SK-N-SH (cell line): ENCODE measurements around the gene PCSK6. TPM values are rescaled to one million over a fixed set of nuclear protein-coding genes. Genes with fewer than 3 reads are reported as not detected.

Source experiments
- CTCF ChIA-PET: fragments of 300-600, 350-600 bp; formaldehyde crosslinking; extraction: SDS; loops from one replicate; lab custom pipeline; 2021; lab: Yijun Ruan, JAX
- POLR2A ChIA-PET: fragments of 350-600 bp; sonication (Branson Sonifier 250); formaldehyde crosslinking; extraction: SDS; loops from one replicate; lab custom pipeline; 2020; ENCODE audit warnings: antibody characterized with exemption, inconsistent platforms; lab: Yijun Ruan, JAX
- DNase-seq: peaks from one replicate; pipeline ENCODE4 v3.0.0; 2012
- H2AFZ ChIP-seq: fragments of 200-600 bp; sonication (generic); 2 replicates; pipeline ENCODE4 v1.8.1; 2016; ENCODE audit warnings: antibody characterized with exemption, mild to moderate bottlenecking, low read depth
- H3F3A ChIP-seq: fragments of 200-600 bp; sonication (generic); replicated peaks from 2 replicates; pipeline ENCODE3; 2016; ENCODE audit warnings: antibody characterized with exemption, mild to moderate bottlenecking; ENCODE audit not compliant: insufficient read depth
- H3K27ac ChIP-seq, 2 experiments: fragments of 200-500 bp in 1 of 2; fragments of 200-600 bp in 1 of 2; sonication (Bioruptor generic) in 1 of 2; sonication (generic), shearing (Covaris generic) in 1 of 2; 2 replicates each; pipeline versions ENCODE4 v1.5.1 to v1.6.1; 2014 to 2016; ENCODE audit warnings: low read depth in 2 of 2, inconsistent platforms in 1 of 2, low read length in 1 of 2, mild to moderate bottlenecking in 1 of 2, mixed read lengths in 1 of 2
- H3K27me3 ChIP-seq: fragments of 200-600 bp; sonication (generic), shearing (Covaris generic); 2 replicates; pipeline ENCODE4 v1.6.1; 2016; ENCODE audit warnings: mixed run types; ENCODE audit not compliant: insufficient read depth
- H3K36me3 ChIP-seq, 2 experiments: fragments of 200-500 bp in 1 of 2; fragments of 200-600 bp in 1 of 2; sonication (Bioruptor generic) in 1 of 2; sonication (generic) in 1 of 2; replicated peaks in 1 of 2; 2 replicates each; pipeline versions ENCODE3 to v1.5.1; 2014 to 2016; ENCODE audit warnings: low read length in 1 of 2, mild to moderate bottlenecking in 1 of 2; ENCODE audit not compliant: insufficient read depth in 2 of 2, control insufficient read depth in 1 of 2
- H3K4me1 ChIP-seq, 2 experiments: fragments of 200-500 bp in 1 of 2; fragments of 200-600 bp in 1 of 2; sonication (Bioruptor generic) in 1 of 2; sonication (generic), shearing (Covaris generic) in 1 of 2; 2 replicates each; pipeline versions ENCODE4 v1.5.1 to v1.6.1; 2014 to 2016; ENCODE audit warnings: low read depth in 1 of 2, low read length in 1 of 2, mixed run types in 1 of 2; ENCODE audit not compliant: insufficient read depth in 2 of 2, control insufficient read depth in 1 of 2
- H3K4me2 ChIP-seq: fragments of 200-600 bp; sonication (generic), shearing (Covaris generic); 2 replicates; pipeline ENCODE4 v1.6.1; 2017; ENCODE audit warnings: mixed run types
- H3K4me3 ChIP-seq, 2 experiments: fragments of 200-500 bp in 1 of 2; fragments of 200-600 bp in 1 of 2; sonication (Bioruptor generic) in 1 of 2; sonication (generic), shearing (Covaris generic) in 1 of 2; 2 replicates each; pipeline versions ENCODE4 v1.5.1 to v1.8.1; 2014 to 2016; ENCODE audit warnings: low read depth in 2 of 2, inconsistent platforms in 1 of 2, low read length in 1 of 2, mild to moderate bottlenecking in 1 of 2, mixed read lengths in 1 of 2, moderate library complexity in 1 of 2
- H3K79me2 ChIP-seq: fragments of 200-600 bp; sonication (generic); 2 replicates; pipeline ENCODE4 v1.8.1; 2017; ENCODE audit warnings: mild to moderate bottlenecking; ENCODE audit not compliant: insufficient read depth
- H3K9ac ChIP-seq: fragments of 200-600 bp; sonication (generic); 2 replicates; pipeline ENCODE4 v1.6.1; 2017; ENCODE audit warnings: mixed run types
- H3K9me2 ChIP-seq: fragments of 200-600 bp; sonication (generic); 2 replicates; pipeline ENCODE4 v1.6.1; 2017; ENCODE audit warnings: mixed run types
- H3K9me3 ChIP-seq: fragments of 200-600 bp; sonication (generic); 2 replicates; pipeline ENCODE4 v1.6.1; 2017; ENCODE audit warnings: mixed run types, mild to moderate bottlenecking, moderate library complexity
- H4K20me1 ChIP-seq: fragments of 200-600 bp; sonication (generic); 2 replicates; pipeline ENCODE4 v1.6.1; 2017; ENCODE audit warnings: mild to moderate bottlenecking, mixed run types; ENCODE audit not compliant: insufficient read depth
- ELF1 ChIP-seq: IDR thresholded peaks from 2 replicates; pipeline ENCODE4 v1.4.0; 2012
- FOXJ3 ChIP-seq: sonication (generic); formaldehyde crosslinking; IDR thresholded peaks from 2 replicates; pipeline ENCODE4 v1.5.1; 2020; ENCODE audit warnings: mild to moderate bottlenecking, missing genetic modification reagents
- FOXM1 ChIP-seq: IDR thresholded peaks from 2 replicates; pipeline ENCODE4 v1.4.0; 2012; ENCODE audit warnings: low read depth, mild to moderate bottlenecking
- GABPA ChIP-seq: IDR thresholded peaks from 2 replicates; pipeline ENCODE4 v1.4.0; 2012; ENCODE audit warnings: low read depth, mild to moderate bottlenecking
- IRF3 ChIP-seq: fragments of 150-350 bp; IDR thresholded peaks from 2 replicates; pipeline ENCODE4 v1.6.1; 2016; ENCODE audit warnings: mild to moderate bottlenecking, low read depth, low read length
- NFIC ChIP-seq: IDR thresholded peaks from 2 replicates; pipeline ENCODE4 v1.4.0; 2012; ENCODE audit warnings: borderline replicate concordance
- NRF1 ChIP-seq: IDR thresholded peaks from 2 replicates; pipeline ENCODE4 v1.6.1; 2012; ENCODE audit warnings: low read depth, mild to moderate bottlenecking, low read length
- PBX3 ChIP-seq: IDR thresholded peaks from 2 replicates; pipeline ENCODE4; 2012
- POLR2AphosphoS5 ChIP-seq: IDR thresholded peaks from 2 replicates; pipeline ENCODE4 v1.6.1; 2012; ENCODE audit warnings: low read depth, low read length
- RAD21 ChIP-seq: IDR thresholded peaks from 2 replicates; pipeline ENCODE4 v1.6.1; 2012; ENCODE audit warnings: mild to moderate bottlenecking, low read length
- REST ChIP-seq: IDR thresholded peaks from 2 replicates; pipeline ENCODE4 v1.6.1; 2012; ENCODE audit warnings: mild to moderate bottlenecking, low read depth, low read length, moderate library complexity
- RFX5 ChIP-seq: IDR thresholded peaks from 2 replicates; pipeline ENCODE4 v1.6.1; 2012; ENCODE audit warnings: mild to moderate bottlenecking, improper control_type of control experiment, low read length
- RXRA ChIP-seq: IDR thresholded peaks from 2 replicates; pipeline ENCODE4 v1.4.0; 2012; ENCODE audit warnings: low read depth, mild to moderate bottlenecking, borderline replicate concordance
- SMC3 ChIP-seq: IDR thresholded peaks from 2 replicates; pipeline ENCODE4 v1.6.1; 2012; ENCODE audit warnings: low read depth, low read length, improper control_type of control experiment
- TAF1 ChIP-seq: IDR thresholded peaks from 2 replicates; pipeline ENCODE4 v1.6.1; 2012; ENCODE audit warnings: low read depth, mild to moderate bottlenecking, low read length, moderate library complexity, borderline replicate concordance
- TCF12 ChIP-seq: IDR thresholded peaks from 2 replicates; pipeline ENCODE4 v1.4.0; 2012
- USF2 ChIP-seq: fragments of 150-350 bp; IDR thresholded peaks from 2 replicates; pipeline ENCODE4 v1.6.1; 2017; ENCODE audit warnings: antibody characterized with exemption, low read length, low read depth, borderline replicate concordance
- ZBTB33 ChIP-seq: IDR thresholded peaks from 2 replicates; pipeline ENCODE4 v1.4.0; 2012; ENCODE audit warnings: low read depth, borderline replicate concordance
- WGBS: methylation state at CpG from one replicate; pipeline ENCODE4 v1.1.6; 2017; ENCODE audit warnings: low lambda C conversion rate; 5-methylcytosine and 5-hydroxymethylcytosine counted together
- polyA plus RNA-seq, 3 experiments: library from polyadenylated mRNA; depleted of rRNA; stranded (reverse); fragments of >200 nt; gene quantifications; 2 replicates each; pipeline ENCODE4 v1.2.3, GENCODE V29; 2012

The PCSK6 gene
- polyA plus RNA-seq, 1 of the 3 experiments (the other 2 are of a cell fraction): 0.03 TPM

- ChIA-PET CTCF (no interaction called here), POLR2A (no interaction called here)
- Histone ChIP-seq H3K9ac (no peak overlapping the region), H3K4me2 (no peak overlapping the region), H4K20me1 (no peaks in the 10 kb centered on the region), H3K27ac (no peak overlapping the region), H3K4me3 (no peak overlapping the region), H2AFZ (no peak overlapping the region)
- WGBS: 69% methylated on average over 14 of the region's 14 CpGs
- TF ChIP-seq RAD21 (no peak), ZBTB33 (no peak), PBX3 (no peak), USF2 (no peak), RFX5 (no peak), FOXM1 (no peak), SMC3 (no peak), REST (no peak), RXRA (no peak), NFIC (no peak), FOXJ3 (CRISPR knock-in tag) (no peak), TAF1 (no peak), ELF1 (no peak), POLR2AphosphoS5 (no peak), TCF12 (no peak), GABPA (no peak), NRF1 (no peak), IRF3 (no peak)
- TF ChIP-seq, all 33 proteins: peak for 0
- Histone ChIP-seq H3F3A (no peaks in the 10 kb centered on the region), H3K9me2 (no peaks in the 10 kb centered on the region), H3K9me3 (no peaks in the 10 kb centered on the region), H3K27me3 (no peaks in the 10 kb centered on the region), H3K36me3 (no peaks in the 10 kb centered on the region), H3K4me1 (no peaks in the 10 kb centered on the region; a peak in 1 of 4 replicates), H3K79me2 (no peaks in the 10 kb centered on the region)
- DNase-seq: no peak
These were observed 105.2 kb downstream of the PCSK6 start for GRCh38 chr15:101384276-101384675.
